Activated CD4-positive, CD25-positive, alpha-beta regulatory T cell treated with anti-CD3 and anti-CD28 coated beads, Interleukin-2, amount 50 U/mL, for 72 hours (primary cell): Measurements from ENCODE around the gene DHPS.
"Not testable (repeated sequence)": the region's sequence is repeated elsewhere in the genome, so short reads cannot be mapped to it uniquely, and the experiment has no call there.

Experiments used
- DNase-seq: peaks from one replicate; pipeline ENCODE4 v3.0.0; 2021

The DHPS gene

DNA sequence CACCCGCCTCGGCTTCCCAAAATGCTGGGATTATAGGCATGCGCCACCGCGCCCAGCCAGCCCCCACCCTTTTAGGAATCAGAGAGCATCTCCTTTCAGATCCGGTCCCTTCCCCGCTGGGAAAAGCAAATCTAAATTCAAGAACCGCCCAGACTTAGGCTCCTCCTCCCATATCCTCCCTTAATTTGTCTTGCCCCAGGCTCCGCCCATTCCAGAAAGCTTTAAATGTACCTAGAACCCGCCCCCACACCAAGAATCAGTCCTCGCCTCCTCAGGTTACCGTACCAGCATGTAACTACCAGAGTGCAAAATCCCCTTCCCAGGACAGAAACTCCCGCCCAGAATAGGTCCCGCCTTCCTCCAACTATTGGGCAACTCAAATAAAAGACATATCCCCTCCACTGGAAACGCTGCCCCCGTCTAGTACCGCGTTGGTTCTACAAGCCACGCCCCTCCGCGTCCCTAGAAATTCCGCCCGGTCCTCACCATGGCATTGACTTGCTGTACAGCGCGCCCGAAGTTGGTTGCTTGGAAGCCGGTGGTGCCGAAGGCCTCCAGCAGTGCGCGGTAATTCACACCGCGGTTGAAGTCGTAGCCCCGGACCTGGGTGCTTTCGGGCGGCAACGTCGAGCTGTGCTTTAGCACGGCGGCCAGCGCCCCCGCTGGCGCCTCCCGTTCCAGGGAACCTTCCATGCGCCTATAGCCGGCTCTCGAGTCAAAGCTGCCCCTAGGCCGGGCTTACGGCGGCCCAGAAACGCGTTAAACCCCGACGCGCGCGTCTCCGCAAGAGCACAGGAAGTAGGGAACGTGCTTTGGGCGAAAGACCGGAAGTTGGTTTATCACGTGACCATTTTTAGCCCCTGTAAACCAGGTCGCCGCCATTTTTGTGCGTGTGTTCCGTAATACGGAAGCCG lies at the start of gene DHPS:
DHPS (minus strand) TSS at position 807 of the 914 bp plus-strand sequence; CDS start at position 693, 114 bp downstream.
- peak; percentile 83 for DNase-seq

DNA sequence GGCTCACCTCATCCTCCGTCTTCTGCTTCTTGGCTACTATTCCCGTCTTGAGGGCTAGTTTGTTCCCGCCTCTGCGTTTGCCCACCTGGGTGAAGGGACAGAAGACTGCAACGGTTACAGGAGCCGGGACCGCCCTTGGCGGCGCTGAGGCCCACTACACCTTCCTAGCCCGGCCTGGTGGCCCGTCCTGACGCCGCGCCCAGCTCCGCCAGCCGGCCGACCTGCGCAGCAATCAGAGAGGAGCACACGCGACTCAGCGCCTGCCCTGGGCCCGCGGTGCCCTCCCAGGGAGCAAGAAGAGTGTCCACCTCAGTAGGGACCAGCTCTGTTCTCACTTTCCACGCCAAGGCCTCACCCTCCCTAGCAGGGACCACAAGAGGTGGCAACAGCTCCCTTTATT lies 49.7 kb upstream of the DHPS start:
- DNase-seq: no peak

DNA sequence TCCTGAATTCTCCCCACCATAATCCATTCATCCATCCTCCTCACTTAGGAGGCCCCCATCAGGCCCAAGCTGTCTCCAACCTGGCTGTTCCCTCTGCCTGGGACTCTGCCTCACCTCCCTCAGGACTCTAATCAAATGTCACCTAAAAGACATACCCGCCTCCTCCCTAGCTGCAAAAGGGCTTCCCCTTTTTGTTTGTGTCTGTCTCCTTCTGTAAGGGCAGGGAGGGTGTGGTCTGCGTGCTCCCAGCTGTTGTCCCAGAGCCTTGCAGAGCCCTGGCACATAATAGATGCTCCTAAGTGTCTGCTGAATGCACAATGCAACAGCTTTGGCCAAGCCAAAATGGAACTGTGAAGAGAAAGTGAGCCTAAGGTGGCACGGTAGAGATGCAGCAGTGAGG lies 48.4 kb upstream of the DHPS start:
- no peak for DNase-seq

DNA sequence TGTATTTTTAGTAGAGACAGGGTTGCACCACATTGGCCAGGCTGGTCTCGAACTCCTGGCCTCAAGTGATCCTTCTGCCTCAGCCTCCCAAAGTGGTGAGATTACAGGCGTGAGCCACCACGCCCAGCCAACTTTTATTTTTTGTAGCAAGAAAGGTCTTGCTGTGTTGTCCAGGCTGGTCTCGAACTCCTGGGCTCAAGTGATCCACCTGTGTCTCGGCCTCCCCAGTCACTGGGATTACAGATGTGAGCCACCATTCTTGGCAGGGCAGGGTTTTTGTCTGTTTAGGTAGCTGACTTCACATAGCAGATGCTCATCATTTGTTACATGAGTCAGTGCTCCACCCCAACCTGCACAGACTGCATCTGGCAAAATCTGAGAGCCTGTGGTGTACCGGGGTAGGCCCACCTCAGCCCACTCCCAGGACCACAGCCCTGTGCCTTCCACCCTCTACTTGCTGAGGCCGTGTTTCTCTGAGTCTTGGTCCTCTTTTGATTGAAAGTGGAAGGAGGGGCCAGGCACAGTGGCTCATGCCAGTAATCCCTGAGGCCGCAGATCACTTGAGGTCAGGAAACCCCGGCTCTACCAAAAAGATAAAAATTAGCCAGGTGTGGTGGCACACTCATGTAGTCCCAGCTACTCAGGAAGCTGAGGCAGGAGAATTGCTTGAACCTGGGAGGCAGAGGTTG lies 46.2 kb upstream of the DHPS start:
- DNase-seq: no peak

DNA sequence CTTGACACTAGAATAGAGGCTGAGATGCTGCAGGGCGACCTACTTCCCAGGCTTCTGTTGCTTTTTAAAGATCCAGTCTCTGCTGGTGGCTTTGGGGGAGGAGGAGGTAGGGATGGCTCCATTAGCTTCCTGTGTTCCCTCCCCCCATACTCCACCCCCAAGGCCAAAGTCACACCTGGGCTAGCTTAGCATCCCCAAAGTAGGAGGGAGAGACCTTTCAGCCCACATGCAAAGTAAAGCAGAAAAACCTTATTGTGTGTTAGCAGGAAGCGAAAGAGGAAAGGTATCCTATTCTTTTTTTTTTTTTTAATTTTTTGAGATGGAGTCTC lies 45.3 kb upstream of the DHPS start:
- no peak for DNase-seq

DNA sequence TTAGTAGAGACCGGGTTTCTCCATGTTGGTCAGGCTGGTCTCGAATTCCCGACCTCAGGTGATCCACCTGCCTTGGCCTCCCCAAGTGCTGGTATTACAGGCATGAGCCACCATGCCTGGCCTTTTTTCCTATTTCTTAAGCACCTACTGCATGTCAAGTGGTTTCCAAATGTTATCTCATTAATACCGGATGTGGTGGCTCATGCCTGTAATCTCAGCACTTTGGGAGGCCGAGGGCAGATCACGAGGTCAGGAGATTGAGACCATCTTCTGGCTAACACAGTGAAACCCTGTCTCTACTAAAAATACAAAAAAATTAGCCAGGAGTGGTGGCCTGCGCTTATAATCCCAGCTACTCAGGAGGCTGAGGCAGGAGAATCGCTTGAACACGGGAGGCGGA lies 43.9 kb upstream of the DHPS start:
- DNase-seq: not testable (repeated sequence)

DNA sequence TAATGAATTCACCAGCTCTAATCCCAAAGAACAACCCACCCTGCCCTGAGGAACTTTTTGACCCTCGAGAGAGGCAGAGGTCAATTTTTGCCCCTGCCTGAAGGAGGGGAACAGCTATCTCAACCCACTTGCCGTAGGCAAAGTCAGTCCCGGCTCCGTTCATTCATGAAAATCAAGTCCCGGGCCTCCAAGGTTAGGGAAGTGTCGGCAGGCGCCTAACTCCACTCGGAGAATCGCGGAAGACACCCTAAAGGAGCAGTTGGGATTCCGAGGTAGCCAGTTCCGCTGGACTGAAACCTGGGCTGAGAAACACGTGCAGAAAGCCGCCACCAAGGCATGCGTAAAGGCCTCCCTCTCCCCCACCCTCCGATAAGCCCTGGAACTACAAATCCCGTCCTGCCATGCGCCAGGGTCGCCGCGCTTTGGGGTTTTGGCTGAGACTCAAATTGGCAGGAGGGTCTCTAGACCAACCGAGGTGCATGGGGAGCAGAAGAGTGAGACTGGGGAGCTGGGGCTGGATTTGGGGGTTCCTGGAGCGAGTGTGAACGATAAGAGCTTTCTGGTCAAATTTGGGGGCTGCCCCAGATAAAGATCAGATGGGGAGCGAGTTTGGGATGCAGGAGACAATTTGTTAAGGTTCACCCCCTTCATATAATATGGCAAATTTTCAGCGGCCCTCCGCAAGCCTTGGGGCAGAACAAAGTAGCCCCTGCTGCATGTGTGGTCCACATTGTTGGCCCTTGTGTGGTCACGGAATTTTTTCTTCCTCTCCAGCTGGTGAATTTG lies 42.2 kb upstream of the DHPS start, which contains the start of gene TNPO2:
TNPO2 (minus strand) TSS at position 292 of the 786 bp plus-strand sequence. CDS start 2,955 bp downstream, outside the sequence.
- DNase-seq: peak; percentile 58

DNA sequence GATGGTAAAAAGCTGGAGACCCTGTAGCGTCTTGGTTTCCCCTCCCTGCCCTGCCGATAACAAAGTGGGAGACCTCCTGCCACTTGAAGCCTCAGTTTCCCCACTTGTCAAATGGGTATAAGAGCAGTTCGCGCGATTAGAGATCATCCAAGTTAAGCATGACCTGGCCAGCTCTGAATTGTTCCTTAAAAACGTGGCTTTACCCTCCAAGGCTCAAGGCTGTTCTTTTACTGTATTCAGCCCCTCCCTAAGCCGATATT lies 41.6 kb upstream of the DHPS start:
- DNase-seq: no peak

DNA sequence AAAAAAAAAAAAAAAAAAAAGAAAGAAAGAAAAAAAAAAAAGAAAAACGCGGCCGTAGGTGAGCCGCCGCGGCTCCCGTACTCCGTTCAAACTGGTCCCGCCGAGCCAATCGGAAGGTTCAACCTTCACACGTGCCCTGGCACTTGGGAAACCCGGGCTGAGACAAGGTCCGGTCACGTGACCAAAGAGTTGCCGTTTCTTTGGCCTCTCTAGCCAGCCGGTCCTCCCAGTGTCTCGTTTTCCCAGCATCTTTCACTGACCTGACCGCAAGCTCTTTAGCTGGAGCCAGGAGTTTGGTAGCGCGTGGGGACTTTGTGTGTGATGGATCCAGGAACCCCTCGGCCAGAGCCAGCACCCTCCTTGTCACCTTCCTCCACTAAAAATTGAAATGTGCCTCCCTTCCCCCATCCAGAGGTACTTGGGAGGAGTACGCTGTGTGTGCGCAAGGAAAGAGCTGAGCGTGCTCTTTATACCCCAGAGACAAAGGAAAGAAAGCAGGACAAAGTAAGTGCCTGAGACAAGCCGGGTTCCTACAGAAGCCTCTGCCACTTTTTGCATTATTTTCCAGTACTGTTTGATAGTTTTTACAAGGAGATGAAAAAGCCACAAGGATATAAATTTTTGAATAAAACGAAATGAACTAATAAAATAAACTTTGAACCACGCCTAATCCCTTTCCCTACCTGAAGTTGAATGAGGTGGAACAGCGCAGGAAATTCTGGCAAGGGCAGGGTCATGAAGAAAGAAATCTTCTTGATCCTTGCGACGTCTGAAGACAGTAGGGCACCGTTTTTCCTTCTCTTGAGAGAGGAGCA lies 41.1 kb upstream of the DHPS start:
- peak; percentile 87 for DNase-seq

DNA sequence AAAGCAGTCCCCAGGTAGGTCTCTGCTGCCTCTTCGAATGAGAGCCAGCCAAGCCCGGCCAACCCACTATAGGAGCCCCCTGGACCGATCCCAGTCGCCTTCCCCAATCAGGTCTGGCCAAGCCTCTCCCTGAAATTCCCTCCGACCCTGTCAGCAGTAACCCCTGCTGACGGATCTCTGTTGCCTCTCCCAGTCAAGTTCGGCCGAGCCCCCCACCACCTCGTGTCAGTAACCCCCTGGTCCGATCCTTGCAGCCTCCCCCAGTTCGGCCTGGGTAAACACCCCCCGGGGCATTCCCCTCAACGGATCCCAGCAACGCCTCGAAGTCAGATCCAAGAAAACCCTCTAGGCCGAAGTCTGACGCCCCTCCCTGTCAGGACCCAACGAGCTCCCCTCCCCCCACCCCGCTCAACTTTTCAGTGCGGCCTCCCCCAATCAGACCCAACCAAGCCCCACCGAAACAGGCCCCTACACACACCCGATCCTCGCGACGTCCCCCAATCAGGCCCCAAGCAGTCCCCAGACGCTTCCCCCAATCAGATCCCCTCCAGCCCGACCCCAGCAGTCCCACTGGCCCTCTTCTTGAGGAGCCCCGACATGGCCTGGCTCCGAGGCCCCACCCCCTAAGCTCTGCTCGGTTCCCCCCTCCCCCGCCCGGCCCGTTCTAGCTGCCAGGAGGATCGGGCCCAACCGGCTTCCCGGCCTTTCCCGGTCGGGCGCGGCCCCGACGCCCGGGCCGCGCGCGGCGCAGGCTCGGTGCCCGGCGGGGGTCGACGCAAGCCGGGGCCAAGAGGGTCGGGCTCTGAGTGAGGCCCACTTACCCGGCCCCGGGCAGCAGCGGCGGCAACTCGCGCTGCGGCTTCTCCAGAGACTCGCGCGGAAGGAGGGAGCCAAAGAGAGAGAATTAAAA lies 40.2 kb upstream of the DHPS start:
- DNase-seq: peak; percentile 60

DNA sequence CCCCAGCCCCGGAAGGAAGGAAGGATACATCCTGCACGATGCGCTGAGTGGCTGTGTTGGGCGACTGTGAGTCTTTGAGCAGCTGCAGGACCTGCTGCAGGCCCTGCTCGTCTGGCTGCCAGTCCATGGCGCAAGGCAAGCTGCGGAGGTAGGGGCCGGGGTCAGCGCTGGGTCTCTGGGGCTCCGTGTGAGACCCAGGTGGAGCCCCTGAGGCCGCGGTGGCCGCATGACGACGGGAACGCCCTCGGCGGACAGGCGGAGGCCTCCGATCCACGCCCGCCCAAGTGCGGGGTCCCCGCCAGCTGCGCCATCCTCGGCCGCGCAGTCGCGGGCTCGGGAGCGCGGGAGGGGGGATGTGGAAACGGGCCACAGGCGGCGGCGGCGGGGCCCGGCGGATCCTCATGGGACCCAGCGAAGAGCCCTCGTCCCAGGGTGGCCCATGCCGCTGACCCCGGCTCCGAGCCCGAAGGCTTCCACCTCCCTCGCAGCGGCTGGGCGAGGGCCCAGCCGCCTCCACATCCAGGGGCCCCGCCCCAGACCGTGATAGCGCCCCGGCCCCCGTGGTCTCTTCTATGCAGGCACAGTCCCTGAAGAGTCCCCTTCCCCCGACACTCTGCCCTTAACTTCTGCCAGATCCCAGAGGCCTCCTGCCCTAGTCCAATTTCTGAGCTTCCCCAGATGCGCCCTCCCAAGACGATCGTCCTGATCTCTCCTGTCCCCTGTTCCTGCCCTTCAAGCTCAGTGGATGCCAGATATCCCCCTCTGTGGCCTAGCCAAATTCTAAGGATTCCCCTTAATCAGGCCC lies 39.4 kb upstream of the DHPS start:
- no peak for DNase-seq

DNA sequence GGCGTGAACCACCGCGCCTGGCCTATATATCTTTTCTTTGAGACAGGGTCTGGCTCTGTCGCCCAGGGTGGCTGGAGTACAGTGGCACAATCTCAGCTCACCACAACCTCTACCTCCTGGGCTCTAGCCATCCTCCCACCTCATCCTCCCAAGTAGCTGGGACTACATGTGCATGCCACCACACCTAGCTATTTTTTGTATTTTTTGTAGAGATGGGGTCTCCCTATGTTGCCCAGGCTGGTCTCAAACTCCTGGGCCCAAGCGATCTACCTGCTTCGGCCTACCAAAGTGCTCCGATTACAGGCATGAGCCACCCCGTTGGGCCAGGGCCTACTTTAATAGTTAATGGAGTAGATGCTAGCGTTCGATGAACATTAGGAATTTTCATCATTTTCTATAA lies 38.6 kb upstream of the DHPS start:
- no peak for DNase-seq

DNA sequence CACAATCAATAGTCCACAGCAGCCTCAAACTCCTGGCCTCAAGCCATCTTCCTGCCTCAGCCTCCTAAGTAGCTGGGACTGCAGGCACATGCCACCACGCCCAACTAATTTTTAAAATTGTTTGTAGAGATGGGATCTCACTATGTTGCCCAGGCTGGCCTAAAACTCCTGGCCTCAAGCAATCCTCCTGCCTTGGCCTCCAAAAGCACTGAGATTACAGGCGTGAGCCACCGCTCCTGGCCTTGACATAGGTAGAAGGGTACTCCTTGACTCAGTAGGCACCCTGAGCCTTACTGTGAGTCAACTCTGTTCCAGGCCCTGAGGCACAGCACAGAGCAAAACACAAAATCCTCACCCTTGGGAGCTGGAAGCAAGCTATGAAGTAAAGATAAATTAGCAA lies 34.2 kb upstream of the DHPS start:
- DNase-seq: no peak

DNA sequence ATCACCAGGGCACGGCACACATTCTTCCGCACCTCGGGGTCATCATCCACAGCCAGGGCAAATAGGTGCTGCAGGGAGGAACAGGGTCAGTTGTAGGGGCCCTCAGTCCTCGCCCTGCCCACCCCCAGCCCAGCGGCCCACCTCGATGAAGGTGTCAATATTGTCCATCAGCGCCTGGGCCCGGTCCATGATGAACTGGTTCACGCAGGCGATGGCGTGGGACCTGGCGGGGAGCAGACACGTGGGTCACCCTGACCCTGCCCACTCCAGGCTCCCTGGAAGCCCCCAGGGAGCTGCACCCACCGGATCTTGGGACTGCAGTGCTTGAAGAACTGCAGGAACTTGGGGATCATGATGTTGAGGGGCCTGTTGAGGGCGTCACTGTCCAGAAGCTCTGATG lies 33.4 kb upstream of the DHPS start:
- no peak for DNase-seq

DNA sequence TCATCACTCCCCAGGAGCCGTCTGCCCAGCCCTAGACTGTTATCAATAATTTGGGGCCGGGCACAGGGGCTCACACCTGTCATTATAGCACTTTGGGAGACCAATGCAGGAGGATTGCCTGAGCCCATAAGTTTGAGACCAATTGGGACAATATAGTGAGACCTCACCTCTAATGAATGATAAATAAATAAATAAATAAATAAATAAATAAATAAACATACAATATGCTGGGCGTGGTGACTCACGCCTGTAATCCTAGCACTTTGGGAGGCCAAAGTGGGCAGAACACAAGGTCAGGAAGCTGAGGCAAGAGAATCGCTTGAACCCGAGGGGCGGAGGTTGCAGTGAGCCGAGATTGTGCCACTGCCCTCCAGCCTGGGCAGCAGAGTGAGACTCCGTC lies 31.6 kb upstream of the DHPS start:
- DNase-seq: not testable (repeated sequence)

DNA sequence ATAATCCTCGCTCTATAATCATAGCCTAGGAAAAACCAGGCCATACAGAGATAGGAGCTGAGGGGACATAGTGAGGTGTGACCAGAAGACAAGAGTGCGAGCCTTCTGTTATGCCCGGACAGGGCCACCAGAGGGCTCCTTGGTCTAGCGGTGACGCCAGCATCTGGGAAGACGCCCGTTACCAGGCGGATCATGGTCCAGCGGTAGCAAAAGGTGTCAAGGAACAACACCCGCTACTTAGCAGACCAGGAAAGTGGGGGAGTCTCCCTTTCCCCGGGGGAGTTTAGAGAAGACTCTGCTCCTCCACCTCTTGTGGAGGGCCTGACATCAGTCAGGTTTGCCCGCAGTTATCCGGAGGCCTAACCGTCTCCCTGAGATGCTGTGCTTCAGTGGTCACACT lies 30.4 kb upstream of the DHPS start:
- DNase-seq: not testable (repeated sequence)

DNA sequence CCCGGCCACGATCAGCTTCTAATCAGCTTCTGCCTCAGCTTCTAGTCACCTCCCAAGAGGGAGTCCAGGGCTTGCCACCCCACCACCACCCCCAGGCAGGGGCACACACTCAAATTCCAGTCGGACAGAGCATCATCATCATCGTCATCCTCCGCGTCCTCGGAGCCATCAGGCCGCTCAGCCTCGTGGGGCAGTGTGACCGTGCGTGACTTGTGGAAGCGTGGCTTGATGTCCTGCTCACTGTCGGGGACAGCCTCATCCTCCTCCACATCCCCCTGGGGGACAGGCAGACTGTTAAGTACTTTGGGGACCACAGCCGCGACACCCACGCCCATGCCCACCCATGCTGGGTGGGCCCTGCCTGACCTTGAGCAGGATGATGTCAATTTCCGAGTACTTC lies 29.5 kb upstream of the DHPS start:
- no peak for DNase-seq

DNA sequence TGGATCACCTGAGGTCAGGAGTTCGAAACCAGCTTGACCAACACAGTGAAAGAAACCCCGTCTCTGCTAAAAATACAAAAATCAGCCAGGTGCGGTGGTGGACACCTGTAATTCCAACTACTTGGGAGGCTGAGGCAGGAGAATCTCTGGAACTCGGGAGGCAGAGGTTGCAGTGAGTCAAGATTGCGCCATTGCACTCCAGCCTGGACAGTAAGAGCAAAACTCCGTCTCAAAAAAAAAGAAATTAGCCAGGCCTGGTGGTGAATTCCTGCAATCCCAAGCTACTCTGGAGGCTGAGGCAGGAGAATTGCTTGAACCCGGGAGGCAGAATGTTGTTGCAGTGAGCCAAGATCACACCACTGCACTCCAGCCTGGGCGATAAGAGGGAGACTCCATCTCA lies 27.0 kb upstream of the DHPS start:
- DNase-seq: no peak

DNA sequence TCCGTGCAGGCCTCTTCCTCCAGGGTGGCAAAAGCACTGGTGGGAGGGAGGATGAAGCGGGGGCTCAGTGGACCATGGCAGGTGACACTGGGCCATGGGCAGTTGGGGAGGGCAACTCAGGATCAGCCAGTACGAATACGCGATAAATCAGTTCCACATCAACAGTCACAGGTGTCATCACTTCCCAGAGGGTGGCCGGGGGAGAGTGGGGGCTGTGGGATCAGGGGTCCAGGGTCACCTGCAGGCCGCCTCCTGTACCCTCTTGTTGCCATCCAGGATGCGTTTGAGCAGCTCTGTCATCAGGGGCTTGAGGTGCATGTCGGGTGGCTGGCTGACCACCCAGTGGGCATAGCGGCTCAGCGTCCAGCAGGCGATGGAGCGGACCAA lies 24.6 kb upstream of the DHPS start:
- no peak for DNase-seq

DNA sequence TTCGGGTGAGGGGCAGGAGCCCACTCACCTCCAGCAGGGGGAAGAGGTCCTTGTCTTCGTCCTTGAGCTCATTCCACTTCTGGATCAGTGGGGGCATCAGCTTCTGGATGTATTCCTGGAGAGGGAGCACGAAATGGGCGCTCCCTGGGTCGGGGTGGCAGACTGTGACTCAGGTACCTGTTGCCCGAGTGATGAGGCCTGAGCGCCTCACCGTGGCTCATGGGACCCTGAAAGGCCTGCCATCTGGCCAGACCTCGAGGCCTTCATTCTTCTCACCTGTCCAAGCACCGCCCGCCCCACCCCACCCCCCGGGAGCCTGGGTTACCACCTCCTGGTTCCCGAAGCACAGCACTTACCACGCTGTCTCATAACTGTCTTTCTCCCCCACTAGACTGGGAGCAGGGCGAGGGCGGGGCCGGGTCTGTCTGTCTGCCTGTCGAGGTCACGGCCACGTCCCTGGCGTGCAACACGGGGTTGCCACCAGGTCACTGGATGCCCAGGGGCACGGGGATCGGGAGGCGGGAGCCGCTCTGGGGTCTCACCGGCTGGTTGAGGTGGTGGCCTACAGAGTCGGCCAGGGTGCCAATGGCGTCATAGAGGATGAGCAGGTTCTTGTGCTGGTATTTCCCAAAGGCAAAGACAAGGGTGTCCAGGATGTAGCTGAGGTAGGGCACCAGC lies 24.1 kb upstream of the DHPS start:
- DNase-seq: no peak
